ENCODE data around the gene ACO2.
A peak's percentile ranks its signal among the peaks of the same experiment; 100 is the strongest.

Gene ACO2

DNA sequence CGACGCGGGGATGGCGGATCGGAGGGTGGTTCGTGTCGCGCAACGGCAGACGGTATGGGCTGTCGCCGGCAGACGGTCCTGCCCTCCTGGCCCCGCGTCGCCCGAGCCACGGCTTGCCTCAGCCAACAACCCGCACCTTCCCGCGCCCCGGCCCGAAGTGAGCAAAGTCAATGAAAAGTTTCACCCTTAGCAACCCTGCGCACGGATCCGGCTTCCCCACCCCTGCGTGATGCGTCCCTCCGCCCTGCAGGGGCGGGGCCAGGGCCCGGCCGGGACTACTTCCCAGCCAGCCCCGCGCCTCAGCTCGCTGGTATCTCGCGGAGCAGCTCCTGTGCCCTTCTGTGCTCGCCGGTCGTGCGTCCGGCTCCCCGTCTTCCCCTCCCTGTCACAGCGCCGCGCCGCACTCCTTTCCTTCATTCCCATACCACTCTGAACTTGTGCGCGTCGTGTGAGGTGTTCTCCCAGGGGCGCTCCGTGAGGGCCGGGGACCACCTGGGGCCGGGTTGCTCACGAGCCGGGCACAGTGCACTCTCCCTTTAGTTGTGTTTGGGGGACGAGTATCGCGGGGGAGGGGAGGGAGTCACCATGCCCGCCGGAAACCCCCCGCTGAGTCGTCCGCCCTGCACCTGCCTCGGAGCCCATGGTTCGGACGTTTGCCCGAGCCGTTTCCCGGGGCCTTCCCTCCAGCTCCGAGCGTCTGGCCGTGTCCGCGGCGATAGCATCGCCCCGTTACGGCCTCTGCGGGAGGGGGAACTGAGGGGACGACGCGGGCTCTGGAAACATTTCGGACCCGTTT lies 22.1 kb upstream of the ACO2 start, which contains the start of gene TOB2 (continued):
- TF ChIP-seq ZNF366 (tag by site-specific recombination; conservative IDR thresholded peaks at IDR 0.05): peak; percentile 96
- peak; percentile 95 for TF ChIP-seq WT1 (tag by site-specific recombination; IDR thresholded peaks at IDR 0.05)
- no peak; the same call in none of the 2 replicates for TF ChIP-seq MZF1 (tag by site-specific recombination; IDR thresholded peaks at IDR 0.05; ENCODE audit: borderline replicate concordance)
- TF ChIP-seq, protein P1, sequence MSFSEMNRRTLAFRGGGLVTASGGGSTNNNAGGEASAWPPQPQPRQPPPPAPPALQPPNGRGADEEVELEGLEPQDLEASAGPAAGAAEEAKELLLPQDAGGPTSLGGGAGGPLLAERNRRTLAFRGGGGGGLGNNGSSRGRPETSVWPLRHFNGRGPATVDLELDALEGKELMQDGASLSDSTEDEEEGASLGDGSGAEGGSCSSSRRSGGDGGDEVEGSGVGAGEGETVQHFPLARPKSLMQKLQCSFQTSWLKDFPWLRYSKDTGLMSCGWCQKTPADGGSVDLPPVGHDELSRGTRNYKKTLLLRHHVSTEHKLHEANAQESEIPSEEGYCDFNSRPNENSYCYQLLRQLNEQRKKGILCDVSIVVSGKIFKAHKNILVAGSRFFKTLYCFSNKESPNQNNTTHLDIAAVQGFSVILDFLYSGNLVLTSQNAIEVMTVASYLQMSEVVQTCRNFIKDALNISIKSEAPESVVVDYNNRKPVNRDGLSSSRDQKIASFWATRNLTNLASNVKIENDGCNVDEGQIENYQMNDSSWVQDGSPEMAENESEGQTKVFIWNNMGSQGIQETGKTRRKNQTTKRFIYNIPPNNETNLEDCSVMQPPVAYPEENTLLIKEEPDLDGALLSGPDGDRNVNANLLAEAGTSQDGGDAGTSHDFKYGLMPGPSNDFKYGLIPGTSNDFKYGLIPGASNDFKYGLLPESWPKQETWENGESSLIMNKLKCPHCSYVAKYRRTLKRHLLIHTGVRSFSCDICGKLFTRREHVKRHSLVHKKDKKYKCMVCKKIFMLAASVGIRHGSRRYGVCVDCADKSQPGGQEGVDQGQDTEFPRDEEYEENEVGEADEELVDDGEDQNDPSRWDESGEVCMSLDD (tag by site-specific recombination; IDR thresholded peaks at IDR 0.05): peak; percentile 98
- TF ChIP-seq, protein P2, sequence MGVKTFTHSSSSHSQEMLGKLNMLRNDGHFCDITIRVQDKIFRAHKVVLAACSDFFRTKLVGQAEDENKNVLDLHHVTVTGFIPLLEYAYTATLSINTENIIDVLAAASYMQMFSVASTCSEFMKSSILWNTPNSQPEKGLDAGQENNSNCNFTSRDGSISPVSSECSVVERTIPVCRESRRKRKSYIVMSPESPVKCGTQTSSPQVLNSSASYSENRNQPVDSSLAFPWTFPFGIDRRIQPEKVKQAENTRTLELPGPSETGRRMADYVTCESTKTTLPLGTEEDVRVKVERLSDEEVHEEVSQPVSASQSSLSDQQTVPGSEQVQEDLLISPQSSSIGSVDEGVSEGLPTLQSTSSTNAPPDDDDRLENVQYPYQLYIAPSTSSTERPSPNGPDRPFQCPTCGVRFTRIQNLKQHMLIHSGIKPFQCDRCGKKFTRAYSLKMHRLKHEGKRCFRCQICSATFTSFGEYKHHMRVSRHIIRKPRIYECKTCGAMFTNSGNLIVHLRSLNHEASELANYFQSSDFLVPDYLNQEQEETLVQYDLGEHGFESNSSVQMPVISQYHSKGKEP (tag by site-specific recombination; IDR thresholded peaks at IDR 0.05): peak; percentile 91
- TF ChIP-seq, protein P3, sequence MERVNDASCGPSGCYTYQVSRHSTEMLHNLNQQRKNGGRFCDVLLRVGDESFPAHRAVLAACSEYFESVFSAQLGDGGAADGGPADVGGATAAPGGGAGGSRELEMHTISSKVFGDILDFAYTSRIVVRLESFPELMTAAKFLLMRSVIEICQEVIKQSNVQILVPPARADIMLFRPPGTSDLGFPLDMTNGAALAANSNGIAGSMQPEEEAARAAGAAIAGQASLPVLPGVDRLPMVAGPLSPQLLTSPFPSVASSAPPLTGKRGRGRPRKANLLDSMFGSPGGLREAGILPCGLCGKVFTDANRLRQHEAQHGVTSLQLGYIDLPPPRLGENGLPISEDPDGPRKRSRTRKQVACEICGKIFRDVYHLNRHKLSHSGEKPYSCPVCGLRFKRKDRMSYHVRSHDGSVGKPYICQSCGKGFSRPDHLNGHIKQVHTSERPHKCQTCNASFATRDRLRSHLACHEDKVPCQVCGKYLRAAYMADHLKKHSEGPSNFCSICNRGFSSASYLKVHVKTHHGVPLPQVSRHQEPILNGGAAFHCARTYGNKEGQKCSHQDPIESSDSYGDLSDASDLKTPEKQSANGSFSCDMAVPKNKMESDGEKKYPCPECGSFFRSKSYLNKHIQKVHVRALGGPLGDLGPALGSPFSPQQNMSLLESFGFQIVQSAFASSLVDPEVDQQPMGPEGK (tag by site-specific recombination; IDR thresholded peaks at IDR 0.05): peak; percentile 97
- no peak; the same call in none of the 2 replicates for TF ChIP-seq BCL11A (tag by site-specific recombination; IDR thresholded peaks at IDR 0.05; ENCODE audit: low read depth)
- no peak for TF ChIP-seq ZNF175 (tag by site-specific recombination; IDR thresholded peaks at IDR 0.05)
- peak; percentile 95 for TF ChIP-seq SP7 (tag by site-specific recombination; IDR thresholded peaks at IDR 0.05)
- no peak for TF ChIP-seq ZNF626 (tag by site-specific recombination; IDR thresholded peaks at IDR 0.05)
- TF ChIP-seq, protein P4, sequence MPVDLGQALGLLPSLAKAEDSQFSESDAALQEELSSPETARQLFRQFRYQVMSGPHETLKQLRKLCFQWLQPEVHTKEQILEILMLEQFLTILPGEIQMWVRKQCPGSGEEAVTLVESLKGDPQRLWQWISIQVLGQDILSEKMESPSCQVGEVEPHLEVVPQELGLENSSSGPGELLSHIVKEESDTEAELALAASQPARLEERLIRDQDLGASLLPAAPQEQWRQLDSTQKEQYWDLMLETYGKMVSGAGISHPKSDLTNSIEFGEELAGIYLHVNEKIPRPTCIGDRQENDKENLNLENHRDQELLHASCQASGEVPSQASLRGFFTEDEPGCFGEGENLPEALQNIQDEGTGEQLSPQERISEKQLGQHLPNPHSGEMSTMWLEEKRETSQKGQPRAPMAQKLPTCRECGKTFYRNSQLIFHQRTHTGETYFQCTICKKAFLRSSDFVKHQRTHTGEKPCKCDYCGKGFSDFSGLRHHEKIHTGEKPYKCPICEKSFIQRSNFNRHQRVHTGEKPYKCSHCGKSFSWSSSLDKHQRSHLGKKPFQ (tag by site-specific recombination; IDR thresholded peaks at IDR 0.05): peak; percentile 65
- TF ChIP-seq, protein P5, sequence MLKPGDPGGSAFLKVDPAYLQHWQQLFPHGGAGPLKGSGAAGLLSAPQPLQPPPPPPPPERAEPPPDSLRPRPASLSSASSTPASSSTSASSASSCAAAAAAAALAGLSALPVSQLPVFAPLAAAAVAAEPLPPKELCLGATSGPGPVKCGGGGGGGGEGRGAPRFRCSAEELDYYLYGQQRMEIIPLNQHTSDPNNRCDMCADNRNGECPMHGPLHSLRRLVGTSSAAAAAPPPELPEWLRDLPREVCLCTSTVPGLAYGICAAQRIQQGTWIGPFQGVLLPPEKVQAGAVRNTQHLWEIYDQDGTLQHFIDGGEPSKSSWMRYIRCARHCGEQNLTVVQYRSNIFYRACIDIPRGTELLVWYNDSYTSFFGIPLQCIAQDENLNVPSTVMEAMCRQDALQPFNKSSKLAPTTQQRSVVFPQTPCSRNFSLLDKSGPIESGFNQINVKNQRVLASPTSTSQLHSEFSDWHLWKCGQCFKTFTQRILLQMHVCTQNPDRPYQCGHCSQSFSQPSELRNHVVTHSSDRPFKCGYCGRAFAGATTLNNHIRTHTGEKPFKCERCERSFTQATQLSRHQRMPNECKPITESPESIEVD (tag by site-specific recombination; IDR thresholded peaks at IDR 0.05): peak; percentile 36; the same call in 1 of the 2 replicates
- no peak for TF ChIP-seq ZNF133 (tag by site-specific recombination; IDR thresholded peaks at IDR 0.05)
- TF ChIP-seq, protein P6, sequence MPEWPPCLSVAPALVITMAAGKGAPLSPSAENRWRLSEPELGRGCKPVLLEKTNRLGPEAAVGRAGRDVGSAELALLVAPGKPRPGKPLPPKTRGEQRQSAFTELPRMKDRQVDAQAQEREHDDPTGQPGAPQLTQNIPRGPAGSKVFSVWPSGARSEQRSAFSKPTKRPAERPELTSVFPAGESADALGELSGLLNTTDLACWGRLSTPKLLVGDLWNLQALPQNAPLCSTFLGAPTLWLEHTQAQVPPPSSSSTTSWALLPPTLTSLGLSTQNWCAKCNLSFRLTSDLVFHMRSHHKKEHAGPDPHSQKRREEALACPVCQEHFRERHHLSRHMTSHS (tag by site-specific recombination; IDR thresholded peaks at IDR 0.05): no peak
- TF ChIP-seq, protein P7, sequence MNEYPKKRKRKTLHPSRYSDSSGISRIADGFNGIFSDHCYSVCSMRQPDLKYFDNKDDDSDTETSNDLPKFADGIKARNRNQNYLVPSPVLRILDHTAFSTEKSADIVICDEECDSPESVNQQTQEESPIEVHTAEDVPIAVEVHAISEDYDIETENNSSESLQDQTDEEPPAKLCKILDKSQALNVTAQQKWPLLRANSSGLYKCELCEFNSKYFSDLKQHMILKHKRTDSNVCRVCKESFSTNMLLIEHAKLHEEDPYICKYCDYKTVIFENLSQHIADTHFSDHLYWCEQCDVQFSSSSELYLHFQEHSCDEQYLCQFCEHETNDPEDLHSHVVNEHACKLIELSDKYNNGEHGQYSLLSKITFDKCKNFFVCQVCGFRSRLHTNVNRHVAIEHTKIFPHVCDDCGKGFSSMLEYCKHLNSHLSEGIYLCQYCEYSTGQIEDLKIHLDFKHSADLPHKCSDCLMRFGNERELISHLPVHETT (tag by site-specific recombination; IDR thresholded peaks at IDR 0.05): peak; percentile 95
- peak; percentile 94; the same call in 1 of the 2 replicates for TF ChIP-seq ZNF768 (tag by site-specific recombination; IDR thresholded peaks at IDR 0.05)
- TF ChIP-seq, protein P8, sequence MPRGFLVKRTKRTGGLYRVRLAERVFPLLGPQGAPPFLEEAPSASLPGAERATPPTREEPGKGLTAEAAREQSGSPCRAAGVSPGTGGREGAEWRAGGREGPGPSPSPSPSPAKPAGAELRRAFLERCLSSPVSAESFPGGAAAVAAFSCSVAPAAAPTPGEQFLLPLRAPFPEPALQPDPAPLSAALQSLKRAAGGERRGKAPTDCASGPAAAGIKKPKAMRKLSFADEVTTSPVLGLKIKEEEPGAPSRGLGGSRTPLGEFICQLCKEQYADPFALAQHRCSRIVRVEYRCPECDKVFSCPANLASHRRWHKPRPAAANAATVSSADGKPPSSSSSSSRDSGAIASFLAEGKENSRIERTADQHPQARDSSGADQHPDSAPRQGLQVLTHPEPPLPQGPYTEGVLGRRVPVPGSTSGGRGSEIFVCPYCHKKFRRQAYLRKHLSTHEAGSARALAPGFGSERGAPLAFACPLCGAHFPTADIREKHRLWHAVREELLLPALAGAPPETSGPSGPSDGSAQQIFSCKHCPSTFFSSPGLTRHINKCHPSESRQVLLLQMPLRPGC (tag by site-specific recombination; IDR thresholded peaks at IDR 0.05): peak; percentile 93
- TF ChIP-seq ZIC2 (tag by site-specific recombination; IDR thresholded peaks at IDR 0.05): peak; percentile 99
- TF ChIP-seq ZNF311 (tag by site-specific recombination; IDR thresholded peaks at IDR 0.05; ENCODE audit: borderline replicate concordance): no peak
- TF ChIP-seq ZNF266 (tag by site-specific recombination; IDR thresholded peaks at IDR 0.05; ENCODE audit: low read depth): no peak
- TF ChIP-seq ZFP37 (tag by site-specific recombination; IDR thresholded peaks at IDR 0.05): peak; percentile 95
- peak; percentile 74 for TF ChIP-seq ZNF596 (tag by site-specific recombination; IDR thresholded peaks at IDR 0.05)
- peak; percentile 91 for TF ChIP-seq FEZF1 (tag by site-specific recombination; IDR thresholded peaks at IDR 0.05)
- peak; percentile 70; the same call in 1 of the 2 replicates for TF ChIP-seq GLI4 (tag by site-specific recombination; IDR thresholded peaks at IDR 0.05)
- peak; percentile 11; the same call in 1 of the 2 replicates for TF ChIP-seq ZNF654 (tag by site-specific recombination; IDR thresholded peaks at IDR 0.05; ENCODE audit: low read depth)
